ENCODE data around the gene TLCD1.

Gene TLCD1

GRCh38 chr17:28726226-28726626 is at the start of gene TLCD1:
Gene TLCD1 (minus strand): TSS chr17:28726233. CDS start chr17:28726097, 136 bp downstream.
- no peak for DNase-seq (ENCODE audit: low read depth, low spot score)

GRCh38 chr17:28774206-28774605 is 48.2 kb upstream of the TLCD1 start:
- no peak for DNase-seq (ENCODE audit: low read depth, low spot score)

GRCh38 chr17:28773736-28774135 is 47.7 kb upstream of the TLCD1 start:
- no peak for DNase-seq (ENCODE audit: low read depth, low spot score)

- DNase-seq (ENCODE audit: low read depth, low spot score): no peak
These were observed 39.0 kb upstream of the TLCD1 start for GRCh38 chr17:28765038-28765437.

- peak; percentile 73 for DNase-seq (ENCODE audit: low read depth, low spot score)
These were observed 37.8 kb upstream of the TLCD1 start for GRCh38 chr17:28763804-28764266.

- no peak for DNase-seq (ENCODE audit: low read depth, low spot score)
These were observed 37.2 kb upstream of the TLCD1 start for GRCh38 chr17:28763137-28763799.

DNA sequence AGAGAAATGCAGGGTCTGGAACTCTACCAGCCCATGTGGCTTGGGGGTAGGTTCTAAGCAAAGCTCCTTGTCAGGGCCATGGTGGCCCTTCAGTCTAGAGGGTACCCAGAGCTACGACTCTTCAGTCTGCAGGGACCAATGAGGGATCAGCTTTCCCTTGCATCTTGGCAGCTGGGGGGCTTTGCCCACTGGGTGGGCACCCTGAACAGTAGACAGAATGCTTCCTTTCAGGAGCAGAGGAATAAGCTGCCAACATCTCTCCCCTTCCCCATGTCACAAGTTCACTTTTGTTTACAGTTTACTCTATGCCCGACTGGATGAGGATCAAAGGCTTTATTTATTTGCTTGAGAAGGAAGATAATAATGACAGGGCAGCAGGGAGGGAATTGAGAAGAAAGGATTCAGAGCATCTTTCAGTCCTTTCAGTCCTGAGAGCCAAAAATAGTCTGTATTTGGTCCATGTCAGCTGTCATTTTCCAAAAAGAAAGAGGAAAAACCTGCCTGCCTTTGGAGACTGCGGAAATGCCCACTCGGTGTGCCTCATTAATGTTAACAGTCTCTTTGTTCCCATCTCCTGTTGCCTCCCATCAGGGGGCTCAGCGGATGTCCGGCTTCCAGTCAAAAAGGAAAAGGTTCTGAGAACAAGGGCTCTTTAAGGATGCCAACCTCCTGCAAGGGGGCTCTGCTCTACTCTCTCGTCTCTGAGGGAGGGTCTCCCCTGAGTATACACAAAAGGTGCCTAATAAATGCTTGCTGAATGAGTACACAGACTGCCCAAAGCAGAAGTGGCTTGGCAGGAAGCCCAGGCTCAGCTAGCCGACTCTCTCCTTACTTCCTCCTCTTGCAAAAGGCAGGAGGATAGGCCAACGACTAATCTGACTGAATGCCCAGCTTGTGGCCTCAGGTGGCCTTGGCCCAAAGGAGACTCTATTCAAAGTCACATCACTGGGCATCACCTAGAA is 34.8 kb upstream of the TLCD1 start:
- DNase-seq (ENCODE audit: low read depth, low spot score): no peak

- DNase-seq (ENCODE audit: low read depth, low spot score): no peak
These were observed 33.3 kb upstream of the TLCD1 start for GRCh38 chr17:28759256-28759865.

GRCh38 chr17:28758411-28759121 is 32.5 kb upstream of the TLCD1 start:
- DNase-seq (ENCODE audit: low read depth, low spot score): no peak

DNA sequence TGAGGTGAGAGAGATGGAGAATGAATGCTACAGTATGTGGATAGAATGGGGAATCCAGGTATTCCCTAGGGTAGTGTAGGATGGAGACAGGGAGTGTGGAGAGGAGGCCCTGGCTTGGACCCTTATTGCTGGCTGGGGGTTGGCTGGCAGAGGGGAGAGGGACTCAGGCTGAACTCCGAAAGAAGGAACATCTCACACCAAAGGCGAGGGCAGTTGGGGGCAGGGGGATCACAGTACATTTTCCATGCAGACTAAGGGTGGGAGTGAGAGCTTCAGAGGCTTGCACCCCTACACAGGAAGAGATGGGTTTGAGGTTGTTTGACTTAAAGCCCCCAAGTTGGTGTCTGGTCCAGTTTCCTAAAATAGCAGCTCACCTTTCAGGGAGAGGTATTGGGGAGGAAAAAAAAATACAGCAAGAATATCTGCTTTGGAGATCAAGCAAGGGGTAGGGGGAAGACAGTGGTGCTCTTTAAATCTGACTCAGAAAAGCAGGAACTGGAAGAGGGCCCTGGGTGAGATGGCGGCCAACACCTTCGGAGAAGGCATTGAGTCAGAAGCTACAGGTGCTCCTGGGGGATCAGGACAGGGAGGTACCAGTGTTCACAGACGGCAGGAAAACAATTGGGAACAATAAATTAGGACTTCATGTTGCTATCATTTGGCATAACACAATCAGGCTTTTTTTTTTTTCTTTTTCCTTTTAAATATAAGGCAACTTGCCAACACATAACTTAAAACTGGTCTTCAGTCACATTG is 30.2 kb upstream of the TLCD1 start:
- no peak for DNase-seq (ENCODE audit: low read depth, low spot score)

GRCh38 chr17:28755486-28755885 is 29.5 kb upstream of the TLCD1 start:
- no peak for DNase-seq (ENCODE audit: low read depth, low spot score)

DNA sequence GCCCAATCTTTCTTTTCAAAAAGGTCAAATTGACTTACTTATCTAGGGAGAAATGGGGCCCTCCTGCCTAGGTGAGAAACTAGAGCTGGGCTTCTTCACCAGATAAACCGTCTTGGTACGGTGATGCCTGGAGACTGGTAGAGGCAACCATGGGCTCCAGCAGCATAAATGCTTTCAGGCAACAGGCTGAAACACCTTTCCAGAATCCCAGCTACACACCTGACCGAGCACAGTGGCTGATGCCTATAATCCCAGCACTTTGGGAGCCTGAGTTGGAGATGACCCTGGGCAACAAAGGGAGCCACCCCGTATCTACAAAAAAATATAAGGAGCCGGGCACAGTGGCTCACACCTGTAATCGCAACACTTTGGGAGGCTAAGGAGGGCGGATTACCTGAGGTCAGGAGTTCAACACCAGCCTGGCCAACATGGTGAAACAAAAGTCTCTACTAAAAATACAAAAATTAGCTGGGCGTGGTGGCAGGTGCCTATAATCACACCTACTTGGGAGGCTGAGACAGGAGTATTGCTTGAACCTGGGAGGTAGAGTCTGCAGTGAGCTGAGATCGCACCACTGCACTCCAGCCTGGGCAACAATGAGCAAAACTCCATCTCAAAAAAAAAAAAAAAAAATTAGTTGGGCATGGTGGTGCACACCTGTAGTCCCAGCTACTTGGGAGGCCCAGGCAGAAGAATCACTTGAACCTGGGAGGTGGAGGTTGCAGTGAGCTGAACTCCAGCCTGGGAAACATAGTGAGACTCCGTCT is 25.8 kb upstream of the TLCD1 start:
- no peak for DNase-seq (ENCODE audit: low read depth, low spot score)

DNA sequence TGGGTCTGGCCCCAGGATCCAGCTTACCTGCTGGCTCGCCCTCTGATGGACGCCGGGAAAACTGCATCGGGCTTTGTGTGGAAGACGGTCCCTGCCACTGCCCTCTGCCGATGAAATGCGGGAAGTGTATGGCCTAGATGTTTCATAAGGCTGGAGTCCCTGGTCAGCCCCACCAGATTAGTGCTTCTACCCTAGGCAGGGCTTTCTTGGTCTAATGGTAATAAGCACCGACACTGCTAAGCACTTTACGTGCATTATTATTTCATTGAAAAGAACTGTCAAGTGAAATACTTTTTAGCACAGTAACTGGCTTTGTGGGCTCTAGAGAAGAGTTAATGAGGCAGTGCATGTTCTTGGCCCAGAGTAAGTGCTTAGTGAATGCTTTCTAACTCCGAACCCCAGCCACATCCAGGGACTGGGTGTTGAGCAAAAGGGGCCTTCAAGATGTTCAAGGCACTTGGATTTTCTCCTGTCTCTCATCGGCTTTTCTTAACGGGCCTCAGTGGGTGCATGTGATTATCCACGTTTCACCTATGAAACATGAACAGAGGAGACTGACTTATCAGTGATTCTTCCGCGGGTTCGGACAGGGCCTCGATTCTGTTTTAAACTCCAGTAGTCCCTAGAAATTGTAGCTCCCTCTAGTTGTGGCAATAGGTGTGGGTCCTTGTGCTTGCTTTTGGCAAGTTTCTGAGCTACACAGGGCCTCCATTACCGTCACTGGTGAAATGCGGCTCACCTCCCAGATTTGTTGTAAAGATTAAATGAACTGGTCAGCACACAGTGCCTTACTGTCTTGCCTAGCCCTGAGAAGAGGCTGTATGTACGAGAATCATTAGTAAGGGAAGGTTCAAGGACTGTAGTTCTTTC is 24.4 kb upstream of the TLCD1 start:
- DNase-seq (ENCODE audit: low read depth, low spot score): peak; percentile 80

GRCh38 chr17:28749516-28750177 is 23.6 kb upstream of the TLCD1 start:
- DNase-seq (ENCODE audit: low read depth, low spot score): no peak

DNA sequence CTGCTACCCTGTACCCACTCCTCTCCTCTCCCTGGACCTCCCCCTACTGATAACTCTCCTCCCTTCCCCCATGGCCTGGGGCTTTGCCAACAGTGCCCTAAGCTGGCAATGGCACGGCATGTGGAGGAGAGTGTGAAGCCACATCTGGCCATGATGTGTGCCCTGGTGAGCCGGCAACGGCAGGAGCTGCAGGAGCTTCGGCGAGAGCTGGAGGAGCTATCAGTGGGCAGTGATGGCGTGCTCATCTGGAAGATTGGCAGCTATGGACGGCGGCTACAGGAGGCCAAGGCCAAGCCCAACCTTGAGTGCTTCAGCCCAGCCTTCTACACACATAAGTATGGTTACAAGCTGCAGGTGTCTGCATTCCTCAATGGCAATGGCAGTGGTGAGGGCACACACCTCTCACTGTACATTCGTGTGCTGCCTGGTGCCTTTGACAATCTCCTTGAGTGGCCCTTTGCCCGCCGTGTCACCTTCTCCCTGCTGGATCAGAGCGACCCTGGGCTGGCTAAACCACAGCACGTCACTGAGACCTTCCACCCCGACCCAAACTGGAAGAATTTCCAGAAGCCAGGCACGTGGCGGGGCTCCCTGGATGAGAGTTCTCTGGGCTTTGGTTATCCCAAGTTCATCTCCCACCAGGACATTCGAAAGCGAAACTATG is 23.0 kb upstream of the TLCD1 start:
- no peak for DNase-seq (ENCODE audit: low read depth, low spot score)

GRCh38 chr17:28747801-28748750 is 22.0 kb upstream of the TLCD1 start:
- no peak for DNase-seq (ENCODE audit: low read depth, low spot score)
